ENCODE measurements around the gene SLITRK5. TPM values are rescaled to one million over a fixed set of nuclear protein-coding genes. Genes with fewer than 3 reads are reported as not detected.

The SLITRK5 gene
- total and polyA plus RNA-seq, 4 donors: 0.02 to 4.5 (median 0.04) TPM

- DNase-seq: peak in 2 of 3 donors; percentile 39
- Histone ChIP-seq H3K36me3 (ENCODE audit: control insufficient read depth in 4 of 4, insufficient read depth in 4 of 4, low read length in 4 of 4) (no peaks in the 10 kb centered on the region), H3K27ac (ENCODE audit: low read depth in 1 of 2, low read length in 1 of 2) (no peak overlapping the region), H3K4me1 (ENCODE audit: control insufficient read depth in 5 of 5, insufficient read depth in 5 of 5, low read length in 5 of 5) (peaks cover 0 to 4% (median 0%) of the 10 kb centered on the region in 5 donors), H3K9me3 (ENCODE audit: control insufficient read depth in 4 of 4, insufficient read depth in 3 of 4, low read length in 3 of 4) (no peaks in the 10 kb centered on the region), H3K4me3 (no peak overlapping the region), H3K27me3 (ENCODE audit: control insufficient read depth in 3 of 3, insufficient read depth in 3 of 3, low read length in 2 of 3) (no peaks in the 10 kb centered on the region), H3K9ac (ENCODE audit: insufficient read depth in 1 of 2, low read length in 2 of 2) (no peak overlapping the region)
- WGBS, 2 donors: 63 to 77% methylated on average over 3 of the region's 3 CpGs
- no peak for ATAC-seq (ENCODE audit: insufficient read depth, low FRiP score)
- TF ChIP-seq CTCF (IDR thresholded peaks at IDR 0.05; ENCODE audit: control extremely low read depth, extremely low read depth): no peak
Measured at GRCh38 chr13:87661471-87661870, 9.7 kb upstream of the SLITRK5 start.

- Histone ChIP-seq H3K4me3 (no peak overlapping the region), H3K27me3 (ENCODE audit: control insufficient read depth in 3 of 3, insufficient read depth in 3 of 3, low read length in 2 of 3) (no peaks in the 10 kb centered on the region), H3K9me3 (ENCODE audit: control insufficient read depth in 4 of 4, insufficient read depth in 3 of 4, low read length in 3 of 4) (no peaks in the 10 kb centered on the region), H3K9ac (ENCODE audit: insufficient read depth in 1 of 2, low read length in 2 of 2) (no peak overlapping the region), H3K4me1 (ENCODE audit: control insufficient read depth in 5 of 5, insufficient read depth in 5 of 5, low read length in 5 of 5) (peaks cover 0 to 8% (median 0%) of the 10 kb centered on the region in 5 donors), H3K27ac (ENCODE audit: low read depth in 1 of 2, low read length in 1 of 2) (no peak overlapping the region), H3K36me3 (ENCODE audit: control insufficient read depth in 4 of 4, insufficient read depth in 4 of 4, low read length in 4 of 4) (no peaks in the 10 kb centered on the region)
- no peak for TF ChIP-seq CTCF (IDR thresholded peaks at IDR 0.05; ENCODE audit: control extremely low read depth, extremely low read depth)
- ATAC-seq (ENCODE audit: insufficient read depth, low FRiP score): no peak
- WGBS, 2 donors: 60 to 71% methylated on average over 1 of the region's 1 CpG
- peak in 2 of 3 donors; percentile 56 to 63 for DNase-seq
Measured at GRCh38 chr13:87666831-87667230, 4.3 kb upstream of the SLITRK5 start.

- no peak for TF ChIP-seq CTCF (IDR thresholded peaks at IDR 0.05; ENCODE audit: control extremely low read depth, extremely low read depth)
- H3K4me3 ChIP-seq: no peak overlapping the region
- peaks cover 0 to 11% (median 0%) of the 10 kb centered on the region in 5 donors for H3K4me1 ChIP-seq (ENCODE audit: control insufficient read depth in 5 of 5, insufficient read depth in 5 of 5, low read length in 5 of 5)
- WGBS, 2 donors: 78 to 91% methylated on average over 1 of the region's 1 CpG
- H3K9ac ChIP-seq (ENCODE audit: insufficient read depth in 1 of 2, low read length in 2 of 2): no peak overlapping the region
- H3K27ac ChIP-seq (ENCODE audit: low read depth in 1 of 2, low read length in 1 of 2): no peak overlapping the region
- no peaks in the 10 kb centered on the region for H3K9me3 ChIP-seq (ENCODE audit: control insufficient read depth in 4 of 4, insufficient read depth in 3 of 4, low read length in 3 of 4)
- DNase-seq (no peak), ATAC-seq (ENCODE audit: insufficient read depth, low FRiP score) (no peak)
- no peaks in the 10 kb centered on the region for H3K36me3 ChIP-seq (ENCODE audit: control insufficient read depth in 4 of 4, insufficient read depth in 4 of 4, low read length in 4 of 4)
- H3K27me3 ChIP-seq (ENCODE audit: control insufficient read depth in 3 of 3, insufficient read depth in 3 of 3, low read length in 2 of 3): no peaks in the 10 kb centered on the region
Measured at GRCh38 chr13:87667686-87668085, 3.5 kb upstream of the SLITRK5 start.

- ATAC-seq (ENCODE audit: insufficient read depth, low FRiP score) (no peak), DNase-seq (peak in 2 of 3 donors; percentile 37 to 57)
- no peak overlapping the region for H3K4me3 ChIP-seq
- no peak for TF ChIP-seq CTCF (IDR thresholded peaks at IDR 0.05; ENCODE audit: control extremely low read depth, extremely low read depth)
- H3K4me1 ChIP-seq (ENCODE audit: control insufficient read depth in 5 of 5, insufficient read depth in 5 of 5, low read length in 5 of 5): peaks cover 0 to 18% (median 7%) of the 10 kb centered on the region in 5 donors
- no peaks in the 10 kb centered on the region for H3K36me3 ChIP-seq (ENCODE audit: control insufficient read depth in 4 of 4, insufficient read depth in 4 of 4, low read length in 4 of 4)
- peaks cover 0 to 3% (median 0%) of the 10 kb centered on the region in 4 donors for H3K9me3 ChIP-seq (ENCODE audit: control insufficient read depth in 4 of 4, insufficient read depth in 3 of 4, low read length in 3 of 4)
- H3K27me3 ChIP-seq (ENCODE audit: control insufficient read depth in 3 of 3, insufficient read depth in 3 of 3, low read length in 2 of 3): peaks cover 0 to 10% (median 8%) of the 10 kb centered on the region in 3 donors
- H3K9ac ChIP-seq (ENCODE audit: insufficient read depth in 1 of 2, low read length in 2 of 2): no peak overlapping the region
- H3K27ac ChIP-seq (ENCODE audit: low read depth in 1 of 2, low read length in 1 of 2): no peak overlapping the region
- WGBS, 2 donors: 39 to 40% methylated on average over 3 of the region's 3 CpGs
Measured at GRCh38 chr13:87669379-87669978, 1.7 kb upstream of the SLITRK5 start.
